ENCODE results near the gene SLCO1A2.
A peak's percentile ranks its signal among the peaks of the same experiment; 100 is the strongest.

Gene SLCO1A2

DNA sequence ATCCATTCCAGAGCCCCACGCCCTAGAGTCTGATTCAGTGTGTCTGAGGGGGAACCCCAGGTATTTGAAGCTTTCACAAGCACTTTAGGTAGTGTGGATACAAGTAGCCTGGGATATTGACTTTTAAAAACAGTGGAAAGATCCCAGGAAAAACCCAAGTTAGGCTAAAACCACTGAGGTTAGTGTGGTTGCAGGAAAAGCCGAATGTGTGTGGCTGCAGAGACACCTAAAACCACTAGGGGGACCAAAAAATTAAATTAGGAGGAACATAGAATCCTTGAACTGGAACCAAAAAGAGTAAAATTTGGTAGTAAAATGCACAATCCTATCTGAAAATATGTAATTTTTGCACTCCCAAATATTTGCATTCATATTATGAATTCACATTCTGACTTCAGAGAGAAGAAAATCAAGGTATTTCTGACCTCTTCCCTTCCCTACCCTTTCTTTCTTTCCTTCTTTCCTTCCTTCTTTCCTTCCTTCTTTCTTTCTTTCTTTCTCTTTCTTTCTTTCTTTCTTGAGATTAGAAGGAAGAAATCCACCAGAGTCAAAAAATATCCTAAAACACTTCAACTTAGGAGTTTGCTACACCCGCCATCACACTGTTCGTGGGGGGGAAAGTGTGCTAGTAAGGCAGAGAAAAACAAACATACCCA, 37.8 kb downstream of the SLCO1A2 start:
- TF ChIP-seq, protein P1, sequence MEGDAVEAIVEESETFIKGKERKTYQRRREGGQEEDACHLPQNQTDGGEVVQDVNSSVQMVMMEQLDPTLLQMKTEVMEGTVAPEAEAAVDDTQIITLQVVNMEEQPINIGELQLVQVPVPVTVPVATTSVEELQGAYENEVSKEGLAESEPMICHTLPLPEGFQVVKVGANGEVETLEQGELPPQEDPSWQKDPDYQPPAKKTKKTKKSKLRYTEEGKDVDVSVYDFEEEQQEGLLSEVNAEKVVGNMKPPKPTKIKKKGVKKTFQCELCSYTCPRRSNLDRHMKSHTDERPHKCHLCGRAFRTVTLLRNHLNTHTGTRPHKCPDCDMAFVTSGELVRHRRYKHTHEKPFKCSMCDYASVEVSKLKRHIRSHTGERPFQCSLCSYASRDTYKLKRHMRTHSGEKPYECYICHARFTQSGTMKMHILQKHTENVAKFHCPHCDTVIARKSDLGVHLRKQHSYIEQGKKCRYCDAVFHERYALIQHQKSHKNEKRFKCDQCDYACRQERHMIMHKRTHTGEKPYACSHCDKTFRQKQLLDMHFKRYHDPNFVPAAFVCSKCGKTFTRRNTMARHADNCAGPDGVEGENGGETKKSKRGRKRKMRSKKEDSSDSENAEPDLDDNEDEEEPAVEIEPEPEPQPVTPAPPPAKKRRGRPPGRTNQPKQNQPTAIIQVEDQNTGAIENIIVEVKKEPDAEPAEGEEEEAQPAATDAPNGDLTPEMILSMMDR (IDR thresholded peaks at IDR 0.05) = peak; percentile 54
- Histone ChIP-seq H3K27ac (no peak overlapping the region), H3K4me3 (no peak overlapping the region)
- DNase-seq (ENCODE audit: low spot score) = no peak

GRCh38 chr12:21296348-21296747, 38.4 kb downstream of the SLCO1A2 start:
- TF ChIP-seq, protein P1 (IDR thresholded peaks at IDR 0.05) = no peak
- no peak for DNase-seq (ENCODE audit: low spot score)
- H3K4me3 ChIP-seq = no peak overlapping the region
- no peak overlapping the region for H3K27ac ChIP-seq

GRCh38 chr12:21294176-21294575, 40.5 kb downstream of the SLCO1A2 start:
- TF ChIP-seq, protein P1 (IDR thresholded peaks at IDR 0.05) = no peak
- Histone ChIP-seq H3K27ac (no peak overlapping the region), H3K4me3 (no peak overlapping the region)
- no peak for DNase-seq (ENCODE audit: low spot score)

GRCh38 chr12:21292111-21292510, 42.6 kb downstream of the SLCO1A2 start:
- Histone ChIP-seq H3K4me3 (no peak overlapping the region), H3K27ac (no peak overlapping the region)
- TF ChIP-seq, protein P1 (IDR thresholded peaks at IDR 0.05) = no peak
- DNase-seq (ENCODE audit: low spot score) = no peak

- Histone ChIP-seq H3K4me3 (no peak overlapping the region), H3K27ac (no peak overlapping the region)
- no peak for DNase-seq (ENCODE audit: low spot score)
- TF ChIP-seq, protein P1 (IDR thresholded peaks at IDR 0.05) = no peak
These were observed 45.0 kb downstream of the SLCO1A2 start for GRCh38 chr12:21289698-21290097.

DNA sequence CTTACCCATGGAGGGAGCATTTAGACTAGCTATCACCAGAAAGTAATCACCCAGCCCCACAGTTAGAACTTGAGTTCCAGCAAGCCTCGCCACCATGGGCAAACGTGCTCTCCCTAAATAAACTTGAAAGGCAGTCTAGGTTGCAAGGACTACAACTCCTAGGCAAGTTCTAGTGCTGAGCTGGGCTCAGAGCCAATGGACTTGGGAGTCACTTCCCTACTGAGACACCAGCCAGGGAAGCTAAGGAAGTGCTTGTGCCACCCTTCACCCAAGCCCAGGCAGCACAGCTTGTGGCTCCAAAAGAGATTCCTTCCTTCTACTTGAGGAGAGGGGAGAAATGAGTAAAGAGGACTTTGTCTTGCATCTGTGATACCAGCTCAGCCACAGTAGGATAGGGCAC, 57.9 kb downstream of the SLCO1A2 start:
- TF ChIP-seq, protein P1 (IDR thresholded peaks at IDR 0.05) = no peak
- Histone ChIP-seq H3K4me3 (no peak overlapping the region), H3K27ac (no peak overlapping the region)
- no peak for DNase-seq (ENCODE audit: low spot score)

DNA sequence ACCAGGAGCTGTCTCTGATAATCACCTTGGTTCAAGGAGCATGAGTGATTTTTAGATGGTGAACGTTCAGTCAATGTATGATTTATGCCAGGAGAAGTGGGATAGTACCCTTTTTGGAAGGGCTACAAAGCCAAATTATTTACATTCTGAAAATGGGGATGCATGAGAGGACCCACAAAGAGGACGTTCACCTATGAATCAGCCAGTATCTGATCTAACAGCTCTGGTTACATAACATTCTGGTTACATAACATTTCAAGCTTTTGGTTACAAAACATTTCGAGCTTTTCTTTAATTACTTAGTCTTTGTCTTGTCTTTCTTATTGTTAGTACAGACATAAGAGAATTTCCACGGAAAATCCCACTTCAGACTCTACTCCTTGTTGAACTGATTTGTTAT, 68.8 kb downstream of the SLCO1A2 start:
- DNase-seq (ENCODE audit: low spot score) = no peak
- Histone ChIP-seq H3K4me3 (no peak overlapping the region), H3K27ac (no peak overlapping the region)
- TF ChIP-seq, protein P1 (IDR thresholded peaks at IDR 0.05) = no peak
